HG03575 (cell line): ENCODE measurements around the gene PDHA1.

Source experiments
- ATAC-seq: cut with Tn5 transposase; IDR thresholded peaks from one replicate; pipeline ENCODE4 v1.9.1; 2021; ENCODE audit not compliant: unreplicated experiment, insufficient number of reproducible peaks, low FRiP score; ENCODE audit errors: extremely low read depth

The PDHA1 gene

DNA sequence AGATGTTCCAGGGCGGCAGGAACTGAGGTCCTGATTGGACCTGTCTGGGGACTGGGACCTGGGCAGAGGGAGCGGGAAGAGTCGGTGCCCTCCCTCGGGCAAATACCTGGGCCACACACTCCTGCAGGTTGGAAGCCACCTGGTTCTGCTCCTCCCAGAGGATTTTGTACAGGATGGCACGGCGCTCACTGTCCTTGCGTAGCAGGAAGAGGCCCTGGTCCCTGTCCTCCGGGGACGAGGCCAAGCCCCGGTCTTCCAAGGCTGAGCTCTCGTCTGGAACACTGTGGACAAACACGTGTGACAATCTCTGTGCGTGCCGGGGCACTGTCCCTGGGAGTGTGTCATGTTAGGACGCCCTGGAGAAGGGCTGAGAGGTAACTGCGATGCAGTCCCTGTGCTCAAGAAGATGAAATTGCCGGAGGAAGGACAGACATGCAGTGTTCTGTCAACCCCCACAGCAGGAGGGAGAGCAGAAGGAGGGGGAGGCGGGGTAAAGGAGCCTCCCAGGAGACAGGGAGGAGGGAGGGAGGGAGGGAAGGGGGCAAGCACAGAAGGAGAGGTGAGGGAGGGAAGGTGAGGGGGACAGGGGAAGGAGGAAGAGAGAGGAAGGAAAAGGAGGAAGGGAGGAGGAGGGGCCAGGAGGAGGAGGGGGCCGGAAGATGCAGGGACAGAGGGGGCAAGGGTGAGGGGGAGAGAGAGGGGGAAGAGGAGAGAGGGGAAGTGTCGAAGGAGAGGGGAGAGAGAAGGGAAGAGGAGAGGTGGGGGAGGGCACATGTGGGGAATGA lies 29.0 kb downstream of the PDHA1 start:
- no peak for ATAC-seq

- no peak for ATAC-seq
These were observed 29.7 kb downstream of the PDHA1 start for GRCh38 chrX:19373351-19373891.

- no peak for ATAC-seq
These were observed 31.8 kb downstream of the PDHA1 start for GRCh38 chrX:19375546-19375945.

GRCh38 chrX:19377799-19378198 lies 34.1 kb downstream of the PDHA1 start:
- no peak for ATAC-seq

DNA sequence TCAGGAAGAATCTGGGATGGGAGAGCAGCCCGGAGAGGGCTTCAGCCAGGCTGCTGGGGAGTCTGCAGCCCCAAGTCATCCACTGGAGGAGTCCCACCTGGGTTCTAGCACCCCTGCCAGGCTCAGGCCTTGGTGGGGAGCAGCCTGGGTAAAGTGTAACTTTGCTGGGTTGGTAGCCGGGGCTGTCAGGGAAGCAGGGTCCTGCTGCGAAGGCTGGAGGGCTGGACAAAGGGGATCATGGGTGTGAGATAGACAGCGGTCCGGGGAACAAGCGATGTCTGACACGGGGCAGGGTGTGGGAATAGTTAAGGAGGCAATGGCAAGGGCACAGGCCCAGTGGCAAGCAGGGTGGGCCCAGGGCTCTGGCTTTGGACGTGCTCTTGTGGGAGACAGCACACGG lies 37.6 kb downstream of the PDHA1 start:
- ATAC-seq = no peak

DNA sequence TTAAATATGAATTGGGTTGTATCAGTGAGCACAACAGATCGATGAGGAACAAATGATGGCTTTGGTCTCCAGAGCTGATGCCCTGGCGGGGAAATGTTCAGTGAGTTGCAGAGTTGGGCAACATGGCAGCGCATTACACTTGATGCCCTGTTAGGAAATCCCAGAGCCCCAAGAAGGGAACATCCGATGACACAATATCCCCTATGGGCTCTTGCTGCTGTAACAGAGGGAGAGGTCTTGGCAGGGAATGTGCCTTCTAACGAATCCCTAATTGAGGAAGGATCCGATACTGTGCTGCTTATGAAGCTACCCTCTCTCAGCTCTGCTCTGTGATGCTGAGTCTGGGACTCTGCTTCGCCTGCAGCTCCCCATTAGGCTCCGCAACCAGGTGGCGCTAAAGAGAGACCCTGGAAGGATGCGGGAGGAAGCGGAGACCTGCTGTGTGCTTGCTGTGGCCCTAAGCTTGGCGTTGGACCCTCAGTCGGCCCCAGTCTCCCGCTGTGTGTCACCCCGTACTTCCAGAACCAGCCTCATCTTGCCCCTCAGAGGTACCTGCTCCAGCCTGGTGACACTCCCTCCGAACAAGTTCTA lies 38.9 kb downstream of the PDHA1 start:
- no peak for ATAC-seq

- no peak for ATAC-seq
These were observed 43.0 kb downstream of the PDHA1 start for GRCh38 chrX:19386679-19387078.

- no peak for ATAC-seq
These were observed 44.4 kb downstream of the PDHA1 start for GRCh38 chrX:19388064-19388679.

GRCh38 chrX:19388741-19389140 lies 45.0 kb downstream of the PDHA1 start:
- no peak for ATAC-seq

DNA sequence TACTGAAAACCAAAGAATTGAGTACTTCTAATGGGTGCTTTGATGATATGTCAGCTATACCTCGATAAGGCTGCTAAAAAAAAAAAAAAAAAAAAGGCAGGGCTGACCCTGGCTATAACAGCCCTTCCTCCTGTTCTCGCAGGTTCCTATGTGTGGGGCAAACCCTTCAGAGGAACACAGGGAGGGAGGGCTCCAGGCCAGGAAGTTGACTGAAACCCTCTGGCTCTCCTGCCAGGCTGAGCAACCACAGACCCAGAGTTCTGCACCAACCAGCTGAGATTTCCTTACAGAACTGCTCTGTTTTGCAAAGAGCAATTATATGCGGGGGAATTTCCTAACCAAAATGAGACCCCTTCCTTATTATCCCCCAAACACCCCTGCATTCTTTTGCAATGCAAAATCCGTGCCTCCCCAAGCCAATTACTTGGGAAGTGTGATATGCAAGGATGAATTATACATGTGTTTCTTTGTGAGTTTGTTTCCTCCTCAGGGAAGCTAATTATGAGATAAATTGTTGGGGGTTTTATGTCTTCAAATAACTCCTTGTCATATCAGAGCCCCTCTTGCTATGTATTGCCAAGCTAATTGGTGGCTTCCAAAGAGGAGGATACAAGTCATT lies 45.6 kb downstream of the PDHA1 start:
- no peak for ATAC-seq

- no peak for ATAC-seq
These were observed 48.4 kb downstream of the PDHA1 start for GRCh38 chrX:19392078-19392477.

- no peak for ATAC-seq
These were observed 49.0 kb downstream of the PDHA1 start for GRCh38 chrX:19392703-19393102.

DNA sequence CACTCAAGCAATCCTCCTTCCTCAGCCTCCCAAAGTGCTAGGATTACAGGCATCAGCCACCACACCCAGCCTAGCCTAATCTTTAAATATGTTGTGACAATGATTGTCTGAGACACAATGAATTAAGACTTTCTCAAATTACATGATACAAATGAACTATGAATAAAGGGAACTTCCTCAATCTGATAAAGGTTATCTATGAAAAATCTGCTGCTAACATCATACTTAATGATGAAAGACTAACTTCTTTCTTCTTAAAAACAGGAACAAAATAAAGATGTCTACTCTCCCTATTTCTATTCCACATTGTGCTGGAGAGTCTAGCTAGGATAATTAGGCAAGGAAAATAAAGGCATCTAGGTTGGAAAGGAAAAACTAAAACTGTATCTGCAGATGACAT lies 60.0 kb downstream of the PDHA1 start:
- ATAC-seq = no peak

GRCh38 chrX:19410259-19410658 lies 66.5 kb downstream of the PDHA1 start:
- no peak for ATAC-seq
